NCI-H1417 (cell line): Measurements from ENCODE around the gene CYP27B1.
A peak's percentile ranks its signal among the peaks of the same experiment; 100 is the strongest.

Experiments used
- DNase-seq, 3 experiments: peaks; one replicate each; lab custom pipeline; 2025; lab: John Stamatoyannopoulos, UW

Gene CYP27B1

DNA sequence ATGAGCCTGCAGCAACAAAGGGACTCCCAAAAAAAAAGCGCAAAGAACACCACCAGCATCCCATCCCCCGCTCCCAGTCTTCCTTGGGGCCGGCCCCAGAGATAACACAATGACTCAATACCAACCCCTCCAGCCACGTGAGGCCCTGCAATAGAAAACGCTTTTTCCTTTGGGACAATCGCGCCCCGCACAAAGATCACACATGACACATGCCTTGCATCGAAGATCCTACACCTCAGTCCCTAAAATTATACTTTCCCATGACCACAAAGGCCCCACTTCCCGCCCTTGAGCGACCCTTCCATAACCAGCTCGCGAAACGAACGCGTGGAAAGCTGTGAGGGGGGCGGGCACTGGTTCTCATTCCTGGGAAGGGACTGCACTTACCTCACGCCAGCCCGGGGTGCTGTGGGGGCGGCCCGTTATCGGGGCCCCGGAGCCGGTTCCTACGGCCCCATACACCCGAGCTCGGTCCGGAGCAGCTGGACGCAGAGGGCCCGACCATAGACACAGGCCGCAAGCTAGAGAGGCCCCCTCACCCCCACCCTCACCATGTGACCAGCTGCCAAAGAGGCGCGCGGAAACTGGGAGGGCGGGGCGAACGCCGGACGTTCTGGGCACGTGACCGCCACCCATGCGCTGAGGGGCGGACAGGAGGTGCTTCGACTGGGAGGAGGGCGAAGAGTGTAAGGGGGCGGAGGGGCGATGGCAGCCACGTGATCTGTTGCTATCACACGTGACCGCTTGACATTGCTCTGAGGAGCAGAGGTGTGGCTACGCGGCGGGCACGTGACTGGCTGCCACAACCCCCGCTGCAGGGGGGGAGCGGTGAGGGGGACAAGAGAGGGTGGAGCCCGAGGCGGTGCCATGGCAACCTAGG is 14.8 kb downstream of the CYP27B1 start, which contains the start of gene CDK4:
TSS of gene CDK4 (minus strand) at position 523 of the 880 bp plus-strand sequence. CDS start 593 bp downstream, outside the sequence.
- peak; percentile 99 to 100 (median 100) for DNase-seq

- peak in 1 of 3 experiments; percentile 63 for DNase-seq
Measured at GRCh38 chr12:57751432-57751787, 15.5 kb downstream of the CYP27B1 start.

GRCh38 chr12:57750561-57751431 is 16.1 kb downstream of the CYP27B1 start:
- DNase-seq = peak in 1 of 3 experiments; percentile 43

GRCh38 chr12:57749061-57749460 is 17.8 kb downstream of the CYP27B1 start:
- DNase-seq = no peak

DNA sequence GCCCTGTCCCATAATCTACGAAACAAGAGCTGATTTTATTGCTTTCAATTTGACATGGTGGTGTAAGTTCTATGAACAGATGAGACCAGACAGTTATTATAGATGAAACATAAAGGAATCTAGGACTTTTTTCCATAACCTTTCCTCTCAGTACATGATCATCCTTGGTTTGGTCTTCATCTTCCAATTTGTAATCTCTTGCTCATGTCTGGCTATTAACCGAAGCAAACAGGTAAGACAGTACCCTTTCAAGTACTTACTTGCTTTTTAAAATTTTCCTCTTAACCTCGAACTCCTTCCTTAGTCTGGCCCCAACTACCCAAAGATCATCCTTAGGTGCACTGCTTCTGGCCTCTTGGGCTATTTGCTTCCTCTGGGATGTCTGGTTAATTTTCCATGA is 20.9 kb downstream of the CYP27B1 start:
- DNase-seq = peak in 1 of 3 experiments; percentile 41

DNA sequence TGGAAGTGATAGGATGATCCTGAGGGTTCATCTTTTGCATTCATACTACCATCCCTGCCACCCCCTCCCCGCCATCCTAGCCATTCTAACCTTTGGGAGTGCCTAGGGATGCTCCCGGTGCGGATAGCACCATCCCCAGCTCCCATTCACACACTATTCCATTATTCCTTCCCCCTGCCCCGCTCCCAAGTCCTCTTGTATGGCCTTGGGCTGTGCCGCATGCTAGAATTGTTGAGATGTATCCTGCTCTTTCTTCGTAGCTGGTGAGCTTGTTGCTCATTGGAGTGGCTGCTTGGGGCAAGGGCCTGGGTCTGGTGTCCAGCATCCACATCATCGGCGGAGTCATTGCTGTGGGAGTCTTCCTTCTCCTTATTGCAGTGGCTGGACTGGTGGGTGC is 21.4 kb downstream of the CYP27B1 start:
- no peak for DNase-seq

DNA sequence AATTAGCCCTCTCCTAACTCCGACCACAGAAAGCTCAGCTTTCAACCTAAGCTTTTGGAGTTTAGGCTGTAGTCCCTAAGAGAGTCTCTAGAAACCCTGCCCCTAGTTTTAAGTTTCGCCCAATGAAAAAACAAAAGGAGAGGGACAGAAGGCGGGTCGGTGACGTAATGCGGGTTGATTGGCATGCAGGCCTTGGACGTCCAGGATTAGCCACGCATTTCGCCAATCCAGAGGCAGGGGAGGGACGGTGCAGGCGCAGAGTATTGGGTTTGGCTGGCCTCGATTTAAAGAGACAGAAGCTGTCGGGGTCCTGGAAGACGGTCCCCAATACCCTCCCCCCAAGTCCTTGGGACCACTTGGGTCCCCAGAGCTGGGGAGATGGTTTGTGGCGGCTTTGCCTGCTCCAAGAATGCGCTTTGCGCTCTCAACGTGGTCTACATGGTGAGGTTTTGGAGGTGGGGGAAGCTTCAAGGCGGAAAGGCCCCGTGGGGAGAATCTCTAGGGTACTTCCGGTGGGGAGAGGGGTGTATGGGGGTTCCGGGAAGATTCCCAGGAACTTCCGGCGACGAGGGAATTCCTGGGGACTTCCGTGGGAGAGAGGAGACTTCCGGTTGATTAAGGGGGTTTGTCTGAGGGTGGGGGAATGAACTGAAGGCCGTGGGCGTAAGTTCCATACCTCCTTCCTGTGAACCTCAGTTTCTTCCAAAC is 21.9 kb downstream of the CYP27B1 start, which contains the start of gene TSPAN31:
TSS of gene TSPAN31 (plus strand) at position 263 of the 708 bp plus-strand sequence. CDS start at position 379, 116 bp downstream.
- peak; percentile 79 to 99 (median 97) for DNase-seq

- DNase-seq = peak in 2 of 3 experiments; percentile 96 to 98
Measured at GRCh38 chr12:57744194-57744776, 22.6 kb downstream of the CYP27B1 start.

DNA sequence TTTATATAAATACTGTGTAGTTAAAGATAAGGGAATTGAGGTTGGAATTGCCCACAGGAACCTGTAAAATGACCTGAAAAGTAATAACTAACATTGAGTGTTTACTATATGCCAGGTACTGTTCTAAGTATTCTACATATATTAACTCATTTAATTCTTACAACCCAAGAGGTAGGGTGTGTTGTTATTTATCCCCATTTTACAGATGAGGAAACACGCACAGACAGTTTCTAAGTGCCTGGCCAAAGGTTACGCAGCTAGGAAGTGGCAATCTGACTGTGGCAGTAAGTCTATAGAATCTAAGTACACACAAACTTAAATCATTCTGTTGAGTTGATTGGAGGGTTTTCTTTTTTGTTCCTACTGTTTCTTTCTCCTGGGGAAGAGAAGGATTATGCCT is 23.1 kb downstream of the CYP27B1 start:
- DNase-seq = no peak

DNA sequence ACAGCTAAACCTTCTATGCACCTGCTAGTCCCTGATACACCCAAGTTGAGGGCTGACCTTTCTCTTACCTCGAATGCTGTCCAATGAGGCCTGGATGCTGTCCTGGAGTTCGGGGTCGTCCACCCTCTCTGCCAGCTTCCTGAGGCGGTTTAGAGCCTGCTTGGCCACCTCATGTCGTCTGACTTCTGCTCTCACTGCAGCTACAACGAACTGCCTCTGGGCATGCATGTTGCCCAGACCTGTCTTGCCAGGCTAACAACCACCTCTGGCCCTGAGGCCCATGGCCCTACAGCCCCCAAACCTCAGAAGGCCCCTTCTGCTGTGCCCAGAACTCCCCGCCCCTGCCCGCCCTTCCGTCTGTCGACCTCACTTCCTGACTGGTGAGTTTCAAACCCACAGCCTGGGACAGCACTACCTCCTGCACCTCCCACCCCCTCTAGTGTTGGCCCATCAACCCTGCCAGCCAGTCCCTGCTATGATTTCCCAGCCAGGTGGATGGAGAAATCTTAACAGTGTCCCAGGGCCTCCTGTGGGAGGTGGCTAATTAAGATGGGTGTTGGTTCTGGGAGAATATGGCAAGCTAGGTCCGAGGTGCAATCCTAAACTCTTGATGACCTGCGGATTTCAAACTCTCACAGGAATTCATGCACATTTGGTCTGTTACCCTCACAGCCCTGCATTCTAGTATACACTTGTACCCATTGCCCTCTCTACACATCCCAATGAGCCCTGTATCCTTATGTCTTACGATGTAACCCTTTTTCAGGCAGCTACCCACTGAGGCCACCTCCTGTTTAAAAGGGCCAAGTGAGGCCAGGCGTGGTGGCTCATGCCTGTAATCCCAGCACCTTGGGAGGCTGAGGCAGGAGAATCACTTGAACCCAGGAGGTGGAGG is 24.8 kb downstream of the CYP27B1 start:
- DNase-seq = no peak

DNA sequence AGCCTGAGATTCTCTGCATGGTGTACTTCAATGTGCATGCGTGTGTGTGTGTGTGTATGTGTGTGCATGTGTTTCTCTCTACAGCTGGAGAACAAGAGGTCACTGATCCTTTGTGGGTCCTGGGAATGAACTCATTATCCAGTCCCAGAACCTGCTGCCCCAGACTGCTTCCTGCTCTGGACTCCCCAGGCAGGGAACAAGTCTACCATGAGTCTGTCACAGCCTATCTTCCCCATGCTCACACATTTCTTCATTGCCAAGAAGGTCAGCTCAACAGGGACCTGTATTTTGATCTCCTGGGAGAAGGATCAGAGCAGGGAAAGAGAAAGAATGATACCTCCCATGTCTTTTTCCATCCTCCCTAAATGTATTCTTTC is 25.5 kb downstream of the CYP27B1 start:
- no peak for DNase-seq

DNA sequence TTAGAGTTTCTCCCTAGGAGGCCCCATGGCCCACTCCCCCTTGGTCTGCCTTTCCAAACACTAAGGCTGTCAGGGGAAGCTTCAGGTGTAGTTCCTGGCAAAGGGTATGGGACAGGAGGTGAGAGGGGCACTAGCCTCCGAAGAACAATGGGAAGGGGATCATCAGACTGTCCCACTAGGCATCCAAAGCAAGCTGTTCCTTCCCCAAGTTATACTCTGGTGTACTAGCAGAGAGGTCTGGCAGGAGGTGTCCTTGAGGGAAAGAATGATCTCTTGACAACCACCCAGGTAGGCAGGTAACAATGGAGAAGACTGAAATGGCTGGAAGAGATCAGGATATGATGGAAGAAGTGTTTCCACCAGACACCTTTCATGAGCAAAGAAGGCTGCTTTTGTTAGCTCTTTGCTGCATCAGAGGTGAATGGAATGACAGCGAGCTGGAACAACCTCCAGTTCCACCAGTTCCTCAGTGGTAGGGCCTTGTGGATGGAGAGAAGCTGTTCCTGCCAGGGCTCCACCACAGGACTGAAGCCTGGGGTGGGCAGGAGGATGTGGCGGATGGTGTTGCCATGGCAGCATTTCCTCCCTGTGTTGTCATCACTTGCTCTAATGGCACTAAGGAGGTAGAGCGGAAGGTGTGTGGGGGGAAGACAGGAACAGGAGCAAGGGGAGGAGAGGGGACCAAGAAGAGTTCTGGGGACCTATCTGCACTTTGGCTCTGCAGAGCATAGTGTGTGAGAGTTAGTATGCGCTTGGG is 26.0 kb downstream of the CYP27B1 start:
- peak in 2 of 3 experiments; percentile 37 to 66 for DNase-seq

DNA sequence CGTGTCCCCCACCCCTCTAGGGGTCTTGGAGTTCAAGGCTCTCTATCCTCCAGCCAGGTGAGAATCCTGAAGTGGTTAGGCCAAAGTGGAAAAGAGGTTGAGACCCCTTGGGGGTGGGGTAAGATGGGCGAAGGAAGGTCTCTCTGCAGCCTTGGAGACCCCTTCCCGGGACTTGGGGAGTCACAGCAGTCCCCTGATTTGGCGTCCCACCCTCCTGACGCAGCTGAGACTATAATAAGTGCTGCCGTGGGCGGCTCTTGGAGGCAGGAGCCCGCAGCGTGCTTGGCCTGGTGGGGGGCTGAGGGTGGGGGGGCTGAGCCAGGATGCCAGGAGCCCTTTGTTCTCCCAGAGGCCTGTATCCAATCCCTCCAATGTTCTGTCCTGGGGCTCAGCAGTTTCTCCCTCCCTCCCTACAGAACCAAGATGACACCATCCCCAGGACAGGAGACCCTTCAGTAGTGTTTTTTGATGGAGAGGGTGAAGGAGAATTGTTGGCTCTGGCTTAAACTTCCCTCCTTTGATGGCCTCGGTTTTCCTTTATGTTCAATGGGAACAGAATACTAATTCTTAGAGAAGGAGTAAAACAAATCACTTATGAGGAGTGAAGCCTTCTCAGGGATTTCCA is 26.9 kb downstream of the CYP27B1 start:
- no peak for DNase-seq

DNA sequence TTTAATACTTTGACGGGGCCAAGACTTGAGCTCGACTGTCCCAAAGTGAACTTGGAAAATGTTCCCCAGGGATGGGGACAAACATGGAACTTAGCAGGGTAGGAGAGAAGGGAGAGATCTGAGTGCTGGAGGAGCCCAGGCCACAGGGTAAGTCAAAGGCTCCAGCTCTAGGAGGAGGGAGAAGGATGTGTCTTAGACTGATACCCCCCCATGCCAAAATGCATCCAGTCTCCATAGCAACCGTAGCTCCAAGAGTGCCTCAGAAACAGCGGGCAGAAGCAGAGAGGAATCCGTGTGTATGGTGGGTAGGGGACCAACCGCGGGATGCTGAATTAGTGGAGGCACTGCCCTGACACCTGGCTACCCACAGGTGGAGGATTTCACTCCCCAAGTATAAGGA is 27.5 kb downstream of the CYP27B1 start:
- DNase-seq = peak in 2 of 3 experiments; percentile 43 to 56

DNA sequence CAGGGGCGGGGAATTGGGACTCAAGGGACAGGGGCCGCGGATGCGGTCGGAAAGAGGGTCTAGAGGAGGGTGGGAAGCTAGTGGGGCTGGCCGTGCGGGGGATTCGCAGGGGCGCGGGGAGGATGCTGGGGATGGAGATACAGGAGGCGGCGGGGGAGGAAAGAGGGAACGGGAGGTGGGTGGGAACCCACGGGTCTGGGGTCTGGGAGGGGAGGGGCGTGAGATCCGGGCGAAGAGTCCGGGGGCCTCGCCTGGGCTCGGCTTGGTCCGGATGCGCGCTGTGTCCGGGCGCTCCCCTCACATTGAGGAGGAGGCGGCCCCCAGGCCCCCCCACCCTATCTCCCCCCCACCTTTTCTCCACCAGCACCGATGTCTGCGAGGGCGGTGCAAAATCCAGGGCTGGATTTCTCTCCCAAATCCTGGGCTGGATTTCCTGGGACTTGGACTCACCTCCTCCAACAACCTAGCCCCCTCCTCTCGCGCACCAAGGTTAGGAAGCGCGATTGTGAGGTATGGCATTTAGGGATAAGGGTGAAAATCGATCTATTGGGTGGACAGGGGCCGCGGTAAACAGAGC is 28.1 kb downstream of the CYP27B1 start, which contains the start of gene AGAP2:
TSS of gene AGAP2 (minus strand) at position 82 of the 577 bp plus-strand sequence. CDS start 496 bp downstream, outside the sequence.
- peak; percentile 40 to 81 (median 77) for DNase-seq

DNA sequence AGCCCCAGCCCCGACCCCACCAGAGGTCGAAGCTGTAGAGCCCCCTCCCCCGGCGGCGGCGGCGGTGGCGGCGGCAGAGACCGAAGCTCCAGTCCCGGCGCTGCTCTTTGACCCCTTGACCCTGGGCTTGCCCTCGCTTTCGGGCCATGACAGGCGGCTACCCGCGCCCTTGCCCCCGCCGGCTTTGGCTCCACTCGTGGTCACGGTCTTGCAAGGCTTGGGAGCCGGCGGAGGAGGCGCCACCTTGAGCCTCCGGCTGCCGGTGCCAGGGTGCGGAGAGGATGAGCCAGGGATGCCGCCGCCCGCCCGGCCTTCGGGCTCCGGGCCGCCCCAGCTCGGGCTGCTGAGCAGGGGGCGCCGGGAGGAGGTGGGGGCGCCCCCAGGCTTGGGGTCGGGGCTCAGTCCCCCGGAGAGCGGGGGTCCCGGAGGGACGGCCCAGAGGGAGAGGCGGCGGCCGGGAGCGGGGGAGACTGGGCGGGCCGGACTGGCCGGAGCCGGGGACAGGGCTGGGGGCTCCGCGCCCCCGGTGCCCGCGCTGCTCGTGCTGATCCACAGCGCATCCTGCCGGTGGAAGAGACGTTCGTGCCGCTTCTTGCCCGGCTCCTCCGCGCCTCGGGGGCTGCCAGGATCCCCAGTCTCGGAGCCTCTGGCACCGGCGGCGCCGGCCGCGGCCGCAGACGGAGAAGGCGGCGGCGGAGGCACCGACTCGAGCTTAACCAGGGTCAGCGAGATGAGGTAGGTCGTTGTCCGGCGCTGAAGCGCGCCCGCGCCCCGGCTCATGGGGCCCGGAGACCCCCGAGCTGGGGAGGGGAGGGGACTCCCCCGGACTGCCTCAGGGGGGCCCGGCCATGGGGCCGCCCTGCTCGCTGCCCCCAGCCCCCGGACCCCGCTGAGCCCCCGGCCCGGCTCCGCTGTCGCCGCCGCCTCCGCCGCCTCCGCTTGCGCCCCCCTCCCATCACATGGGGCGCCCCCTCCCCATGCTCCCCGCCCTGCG is 29.1 kb downstream of the CYP27B1 start:
- DNase-seq = peak; percentile 19 to 65 (median 61)

DNA sequence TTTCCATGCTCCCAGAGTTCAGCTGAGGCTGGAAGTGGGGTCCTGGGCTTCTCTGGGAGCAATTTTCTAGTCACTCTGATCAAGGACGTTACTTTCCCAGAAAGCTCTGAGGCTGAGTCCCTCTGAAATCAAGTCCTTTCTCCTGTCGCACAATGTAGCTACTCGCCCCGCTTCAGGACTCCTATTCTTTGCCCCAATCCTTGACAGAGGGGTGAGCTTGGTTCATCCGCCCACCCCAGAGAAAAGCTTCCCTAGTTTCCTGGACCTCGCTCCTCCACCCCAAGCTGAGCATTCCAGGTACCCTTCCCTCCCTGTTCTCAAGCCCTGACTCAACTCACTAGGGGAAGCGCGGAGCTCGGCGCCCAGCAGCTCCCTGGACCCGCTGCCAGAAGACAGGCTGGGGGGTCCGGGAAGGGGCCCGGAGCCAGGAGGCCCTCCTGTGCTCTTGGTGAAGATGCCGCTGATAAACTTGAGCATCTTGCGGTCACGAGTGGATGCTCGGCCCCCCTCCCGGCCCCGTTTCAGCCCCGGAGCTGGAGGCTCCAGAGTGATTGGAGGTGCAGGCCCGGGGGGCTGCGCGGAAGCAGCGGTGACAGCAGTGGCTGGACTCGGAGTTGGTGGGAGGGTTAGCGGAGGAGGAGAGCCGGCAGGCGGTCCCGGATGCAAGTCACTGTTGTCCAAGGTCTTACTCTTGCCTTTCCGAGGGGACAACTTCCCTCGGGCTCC is 30.0 kb downstream of the CYP27B1 start:
- peak in 1 of 3 experiments; percentile 48 for DNase-seq
